Neuronal stem cell (in vitro differentiated cells): ENCODE data around the gene SQSTM1.

Experiments used
- DNase-seq: peaks from one replicate; pipeline ENCODE4 v3.0.0-alpha.2; 2013; ENCODE audit warnings: low spot score
- H2AFZ ChIP-seq: one replicate; pipeline ENCODE4 v1.6.1; 2013; ENCODE audit warnings: mild to moderate bottlenecking, low read length, inconsistent platforms
- H2AK5ac ChIP-seq: 2 replicates; pipeline ENCODE4 v1.6.1; 2013; ENCODE audit warnings: low read depth, mild to moderate bottlenecking, inconsistent platforms, low read length, moderate library complexity, mixed read lengths
- H2BK120ac ChIP-seq: 2 replicates; pipeline ENCODE4 v1.6.1; 2013; ENCODE audit warnings: low read depth, mild to moderate bottlenecking, inconsistent platforms, low read length, moderate library complexity, mixed read lengths
- H2BK12ac ChIP-seq: one replicate; pipeline ENCODE4 v1.6.1; 2013; ENCODE audit warnings: low read length, inconsistent platforms
- H2BK15ac ChIP-seq: 2 replicates; pipeline ENCODE4 v1.6.1; 2013; ENCODE audit warnings: mild to moderate bottlenecking, low read length, inconsistent platforms, mixed read lengths
- H2BK5ac ChIP-seq: one replicate; pipeline ENCODE4 v1.6.1; 2013; ENCODE audit warnings: inconsistent platforms, mild to moderate bottlenecking, low read length, moderate library complexity
- H3K14ac ChIP-seq: one replicate; pipeline ENCODE4 v1.6.1; 2013; ENCODE audit warnings: low read length, inconsistent platforms
- H3K18ac ChIP-seq: 2 replicates; pipeline ENCODE4 v1.6.1; 2013; ENCODE audit warnings: low read length, inconsistent platforms
- H3K23ac ChIP-seq: 2 replicates; pipeline ENCODE4 v1.6.1; 2013; ENCODE audit warnings: low read depth, mild to moderate bottlenecking, mixed read lengths, low read length, inconsistent platforms; ENCODE audit not compliant: poor library complexity
- H3K27ac ChIP-seq: replicated peaks from 3 replicates; pipeline ENCODE4 v1.5.1; 2013; ENCODE audit warnings: low read length, inconsistent platforms
- H3K27me3 ChIP-seq, 3 experiments: 2 replicates each; pipeline ENCODE4 v1.6.1; 2013; ENCODE audit warnings: low read length in 3 of 3, mild to moderate bottlenecking in 2 of 3, inconsistent platforms in 1 of 3, low read depth in 1 of 3, mixed read lengths in 1 of 3, moderate library complexity in 1 of 3; ENCODE audit not compliant: control insufficient read depth in 3 of 3, insufficient read depth in 3 of 3
- H3K36me3 ChIP-seq, 2 donors: replicated peaks in 1 of 2; 2 replicates each; pipeline ENCODE4 v1.6.1; 2013; ENCODE audit warnings: low read length in 2 of 2; ENCODE audit not compliant: control insufficient read depth in 2 of 2, insufficient read depth in 2 of 2
- H3K4ac ChIP-seq: 2 replicates; pipeline ENCODE4 v1.6.1; 2013; ENCODE audit warnings: inconsistent platforms, mild to moderate bottlenecking, low read length, moderate library complexity
- H3K4me1 ChIP-seq, 2 donors: 1 replicate in 1 of 2; 2 replicates in 1 of 2; pipeline ENCODE4 v1.6.1; 2013; ENCODE audit warnings: low read length in 2 of 2, low read depth in 1 of 2; ENCODE audit not compliant: control insufficient read depth in 2 of 2, insufficient read depth in 1 of 2
- H3K4me2 ChIP-seq: one replicate; pipeline ENCODE4 v1.6.1; 2013; ENCODE audit warnings: mild to moderate bottlenecking, low read length, inconsistent platforms; ENCODE audit not compliant: insufficient read depth, poor library complexity, severe bottlenecking
- H3K4me3 ChIP-seq, 2 donors: 2 replicates each; pipeline ENCODE4 v1.5.1; 2013; ENCODE audit warnings: low read length in 2 of 2, mild to moderate bottlenecking in 2 of 2, inconsistent platforms in 1 of 2, moderate library complexity in 1 of 2
- H3K79me1 ChIP-seq: one replicate; pipeline ENCODE4 v1.6.1; 2013; ENCODE audit warnings: low read depth, mild to moderate bottlenecking, inconsistent platforms, low read length, moderate library complexity
- H3K9ac ChIP-seq: one replicate; pipeline ENCODE4 v1.6.1; 2013; ENCODE audit warnings: mild to moderate bottlenecking, low read depth, low read length, inconsistent platforms; ENCODE audit not compliant: poor library complexity
- H3K9me3 ChIP-seq, 2 donors: replicated peaks in 1 of 2; 2 replicates each; pipeline versions ENCODE3 to v1.6.1; 2013; ENCODE audit warnings: low read length in 2 of 2, mild to moderate bottlenecking in 2 of 2, inconsistent platforms in 1 of 2, low read depth in 1 of 2, mixed read lengths in 1 of 2, moderate library complexity in 1 of 2; ENCODE audit not compliant: control insufficient read depth in 2 of 2, insufficient read depth in 1 of 2
- H4K8ac ChIP-seq: one replicate; pipeline ENCODE4 v1.6.1; 2013; ENCODE audit warnings: low read depth, mild to moderate bottlenecking, inconsistent platforms, low read length, moderate library complexity
- H4K91ac ChIP-seq: one replicate; pipeline ENCODE4 v1.6.1; 2013; ENCODE audit warnings: low read length, low read depth, mild to moderate bottlenecking, inconsistent platforms; ENCODE audit not compliant: poor library complexity
- WGBS, 2 donors: extraction: QIAGEN DNeasy Blood & Tissue Kit; methylation state at CpG; one replicate each; pipeline ENCODE4 v1.1.7; 2013; ENCODE audit warnings: missing lambda C conversion rate in 2 of 2, mixed read lengths in 1 of 2; ENCODE audit not compliant: insufficient read length in 2 of 2, insufficient replicate concordance in 1 of 2; ENCODE audit errors: extremely low coverage in 2 of 2; 5-methylcytosine and 5-hydroxymethylcytosine counted together

Gene SQSTM1

DNA sequence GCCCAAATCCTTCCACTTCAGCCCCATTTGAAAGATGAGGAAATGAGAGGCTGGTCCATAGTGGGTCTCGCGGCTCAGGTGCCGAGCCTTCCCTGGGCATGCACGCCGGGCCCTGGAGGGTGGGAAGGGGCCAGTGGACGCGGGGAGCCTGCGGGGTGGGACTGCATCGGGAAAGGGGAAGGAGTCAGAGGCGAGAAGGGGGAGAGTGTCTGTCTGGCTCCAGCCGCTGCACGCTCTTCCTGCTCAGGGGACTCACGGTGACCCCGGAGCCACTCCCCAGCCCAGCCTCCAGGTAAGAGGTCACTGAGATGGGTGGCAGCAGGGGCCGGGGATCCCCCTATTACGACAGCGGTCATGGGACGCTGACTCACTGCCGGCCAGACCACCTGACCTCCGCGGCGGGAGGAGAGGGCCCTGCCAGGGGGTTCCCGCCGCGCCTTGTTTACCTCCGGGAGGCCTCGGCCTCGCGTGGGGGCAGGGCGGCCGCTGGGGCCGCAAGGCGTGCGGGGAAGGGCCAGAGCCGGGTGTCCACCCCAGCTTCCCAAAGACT lies 1.9 kb upstream of the SQSTM1 start:
- Histone ChIP-seq H2BK120ac (peak overlapping the region; percentile 42), H3K23ac (peak overlapping the region; percentile 32), H4K8ac (no peak overlapping the region), H2AK5ac (peak overlapping the region; percentile 100), H3K27me3 (peaks cover 0 to 4% (median 0%) of the 10 kb centered on the region in 3 experiments), H3K4me3 (peak overlapping the region in 1 of 2 donors; percentile 29), H2BK12ac (peak overlapping the region; percentile 2), H4K91ac (peak overlapping the region; percentile 14), H2BK15ac (peak overlapping the region; percentile 97), H3K4me2 (peak overlapping the region; percentile 37), H3K9ac (no peak overlapping the region), H3K36me3 (peaks cover 9 to 38% of the 10 kb centered on the region in 2 donors), H3K9me3 (peaks cover 0 to 2% of the 10 kb centered on the region in 2 donors), H3K4me1 (peaks cover 23 to 35% of the 10 kb centered on the region in 2 donors), H3K14ac (peak overlapping the region; percentile 94), H2AFZ (peak overlapping the region; percentile 70), H3K79me1 (peaks cover 19% of the 10 kb centered on the region), H3K18ac (peak overlapping the region; percentile 89), H3K27ac (no peak overlapping the region), H3K4ac (no peak overlapping the region), H2BK5ac (peak overlapping the region; percentile 98)
- no CpG with 5 or more reads among the region's 35 CpGs for WGBS, 2 donors
- DNase-seq: no peak

DNA sequence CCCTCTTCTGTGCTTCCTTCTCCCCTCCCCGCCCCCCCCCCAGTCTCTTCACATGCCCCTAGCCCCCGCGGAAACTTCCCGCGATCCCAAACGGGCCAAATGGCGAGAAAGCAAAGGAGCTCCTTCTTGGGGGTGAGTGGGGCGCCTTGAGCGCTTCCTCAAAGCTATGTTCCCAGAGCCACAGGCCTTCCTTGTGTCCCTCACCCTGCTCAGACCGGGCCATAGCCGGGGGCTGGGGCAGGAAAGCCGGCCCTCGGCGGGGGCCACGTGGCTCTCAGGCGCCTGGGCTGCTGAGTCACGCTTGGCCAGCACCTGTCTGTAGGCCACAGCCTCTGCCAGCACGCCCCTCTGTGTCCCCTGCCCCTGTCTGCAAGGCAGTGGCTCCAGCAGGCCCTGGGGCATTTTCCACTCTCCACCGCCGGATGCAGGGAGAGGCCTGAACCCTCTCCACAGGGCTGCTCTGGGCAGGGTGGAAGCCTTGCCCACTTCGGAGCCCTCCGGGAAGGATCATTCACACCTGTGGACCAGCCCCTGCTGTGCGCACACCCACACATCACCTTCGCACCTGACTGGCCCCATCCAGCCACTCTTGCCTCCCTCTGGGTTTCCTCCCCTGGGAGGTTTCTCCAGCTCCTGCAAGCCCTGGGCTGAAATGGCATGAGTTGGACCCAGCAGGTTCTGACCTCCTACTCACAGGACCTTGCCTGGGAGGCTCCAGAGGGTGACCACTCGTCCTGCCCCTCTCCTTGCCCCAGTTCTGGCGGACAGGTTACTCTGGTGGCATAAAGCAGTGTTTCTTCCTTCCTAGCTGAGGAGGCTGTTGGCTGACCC lies 1.2 kb upstream of the SQSTM1 start:
- Histone ChIP-seq H3K14ac (peak overlapping the region; percentile 65), H2AK5ac (peak overlapping the region; percentile 100), H4K91ac (peak overlapping the region; percentile 96), H2BK5ac (peak overlapping the region; percentile 98), H3K4me3 (peak overlapping the region in 1 of 2 donors; percentile 13), H3K79me1 (peaks cover 23% of the 10 kb centered on the region), H3K27me3 (peaks cover 0 to 4% (median 0%) of the 10 kb centered on the region in 3 experiments), H2BK15ac (peak overlapping the region; percentile 97), H3K4me1 (peaks cover 23 to 35% of the 10 kb centered on the region in 2 donors), H2AFZ (peak overlapping the region; percentile 70), H3K36me3 (peaks cover 16 to 38% of the 10 kb centered on the region in 2 donors), H2BK12ac (peak overlapping the region; percentile 99), H3K9ac (peak overlapping the region; percentile 63), H4K8ac (no peak overlapping the region), H3K4ac (peak overlapping the region; percentile 99), H3K4me2 (peak overlapping the region; percentile 31), H3K23ac (peak overlapping the region; percentile 99), H2BK120ac (peak overlapping the region; percentile 99), H3K27ac (peak overlapping the region; percentile 38), H3K18ac (peak overlapping the region; percentile 97), H3K9me3 (peaks cover 0 to 4% of the 10 kb centered on the region in 2 donors)
- no peak for DNase-seq
- WGBS, 2 donors: no CpG with 5 or more reads among the region's 26 CpGs

DNA sequence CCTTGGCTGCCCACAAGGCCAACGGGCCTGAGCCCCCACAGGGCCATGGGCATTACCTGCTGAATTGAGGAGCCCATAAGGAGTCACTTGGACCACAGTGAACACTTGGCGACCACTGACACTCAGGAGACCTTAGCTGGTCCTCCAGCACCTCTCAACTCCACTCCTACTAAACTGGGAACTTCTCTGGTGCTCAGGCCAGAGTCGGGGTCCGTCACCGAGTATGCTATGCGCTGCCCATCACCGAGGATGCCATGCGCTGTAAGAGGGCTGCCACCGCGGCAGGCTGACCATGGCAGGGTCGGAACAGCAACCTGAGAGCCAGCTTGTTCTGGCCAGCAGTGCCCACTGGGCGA lies 600 bp upstream of the SQSTM1 start:
- Histone ChIP-seq H3K27me3 (peaks cover 0 to 4% (median 0%) of the 10 kb centered on the region in 3 experiments), H2BK12ac (peak overlapping the region; percentile 99), H3K18ac (peak overlapping the region; percentile 97), H2AK5ac (peak overlapping the region; percentile 100), H3K79me1 (peaks cover 23% of the 10 kb centered on the region), H3K4me1 (peaks cover 23 to 35% of the 10 kb centered on the region in 2 donors), H3K4me3 (peak overlapping the region; percentile 7 to 91), H3K4ac (peak overlapping the region; percentile 99), H4K91ac (peak overlapping the region; percentile 96), H3K14ac (peak overlapping the region; percentile 65), H2BK15ac (peak overlapping the region; percentile 97), H4K8ac (peak overlapping the region; percentile 97), H3K36me3 (peaks cover 21 to 39% of the 10 kb centered on the region in 2 donors), H3K23ac (peak overlapping the region; percentile 99), H2AFZ (peak overlapping the region; percentile 76), H3K27ac (peak overlapping the region; percentile 67), H2BK5ac (peak overlapping the region; percentile 98), H3K9me3 (peaks cover 0 to 4% of the 10 kb centered on the region in 2 donors), H2BK120ac (peak overlapping the region; percentile 89), H3K4me2 (peak overlapping the region; percentile 88), H3K9ac (peak overlapping the region; percentile 63)
- no CpG with 5 or more reads among the region's 12 CpGs for WGBS, 2 donors
- no peak for DNase-seq
